Lung (tissue), 12 donors: ENCODE measurements around the gene PTPN7. TPM values are rescaled to one million over a fixed set of nuclear protein-coding genes. Genes with fewer than 3 reads are reported as not detected.
A peak's percentile ranks its signal among the peaks of the same experiment; 100 is the strongest.

Experiments used
- ATAC-seq: fragments of 200-7000 bp; cut with Tn5 transposase; one replicate; pipeline ENCODE4 v1.9.1; 2020; ENCODE audit warnings: moderate number of reproducible peaks; ENCODE audit not compliant: insufficient read depth, low FRiP score
- DNase-seq, 3 donors: peaks; one replicate each; pipeline ENCODE4 v3.0.0-alpha.2; 2013 to 2017
- H3K27ac ChIP-seq, 2 donors: one replicate each; pipeline ENCODE4 v1.5.1; 2013; ENCODE audit warnings: mild to moderate bottlenecking in 2 of 2, moderate library complexity in 2 of 2, control low read depth in 1 of 2, inconsistent platforms in 1 of 2, low read depth in 1 of 2, low read length in 1 of 2
- H3K27me3 ChIP-seq, 3 donors: one replicate each; pipeline ENCODE4 v1.5.1; 2013; ENCODE audit warnings: low read length in 2 of 3; ENCODE audit not compliant: control insufficient read depth in 3 of 3, insufficient read depth in 3 of 3
- H3K36me3 ChIP-seq, 4 donors: one replicate each; pipeline ENCODE4 v1.5.1; 2013; ENCODE audit warnings: low read length in 4 of 4, mild to moderate bottlenecking in 1 of 4, moderate library complexity in 1 of 4; ENCODE audit not compliant: control insufficient read depth in 4 of 4, insufficient read depth in 4 of 4
- H3K4me1 ChIP-seq, 5 donors: one replicate each; pipeline ENCODE4 v1.5.1; 2013; ENCODE audit warnings: low read length in 5 of 5, mild to moderate bottlenecking in 2 of 5, moderate library complexity in 1 of 5; ENCODE audit not compliant: control insufficient read depth in 5 of 5, insufficient read depth in 5 of 5
- H3K4me3 ChIP-seq: one replicate; pipeline ENCODE4 v1.5.1; 2013; ENCODE audit warnings: mild to moderate bottlenecking, control low read depth, moderate library complexity
- H3K9ac ChIP-seq, 2 donors: one replicate each; pipeline ENCODE4 v1.5.1; 2013; ENCODE audit warnings: low read length in 2 of 2, control low read depth in 1 of 2; ENCODE audit not compliant: insufficient read depth in 1 of 2
- H3K9me3 ChIP-seq, 4 donors: one replicate each; pipeline ENCODE4 v1.5.1; 2013; ENCODE audit warnings: low read length in 3 of 4, mild to moderate bottlenecking in 1 of 4, moderate library complexity in 1 of 4; ENCODE audit not compliant: control insufficient read depth in 4 of 4, insufficient read depth in 3 of 4
- WGBS, 2 donors: extraction: QIAGEN DNeasy Blood & Tissue Kit; methylation state at CpG; one replicate each; pipeline ENCODE4 v1.1.7; 2013; 5-methylcytosine and 5-hydroxymethylcytosine counted together
- polyA plus RNA-seq, 2 donors: library from polyadenylated mRNA; stranded (reverse); fragments of 200-250 nt; gene quantifications; one replicate each; pipeline ENCODE4 v1.2.1, GENCODE V29; 2013
- total RNA-seq, 2 donors: library from RNA; depleted of rRNA in 1 of 2; stranded (reverse); fragments of >200 nt in 1 of 2; gene quantifications; one replicate each; pipeline ENCODE4 v1.2.1, GENCODE V29; 2014 to 2021
- TF ChIP-seq, protein P1 (sequence below): IDR thresholded peaks from 2 replicates; pipeline ENCODE4 v1.5.1; 2012; ENCODE audit warnings: mild to moderate bottlenecking; ENCODE audit errors: control extremely low read depth, extremely low read depth
- donor health status: control.
- donor health status: control.
- donor health status: Bipolar disorder and iron deficiency.
- donor health status: healthy.
- donor health status: DM: yes; HTN: yes; CAD: no.

The PTPN7 gene
- total and polyA plus RNA-seq, 4 donors, result 2.9 to 14.0 (median 5.7) TPM

DNA sequence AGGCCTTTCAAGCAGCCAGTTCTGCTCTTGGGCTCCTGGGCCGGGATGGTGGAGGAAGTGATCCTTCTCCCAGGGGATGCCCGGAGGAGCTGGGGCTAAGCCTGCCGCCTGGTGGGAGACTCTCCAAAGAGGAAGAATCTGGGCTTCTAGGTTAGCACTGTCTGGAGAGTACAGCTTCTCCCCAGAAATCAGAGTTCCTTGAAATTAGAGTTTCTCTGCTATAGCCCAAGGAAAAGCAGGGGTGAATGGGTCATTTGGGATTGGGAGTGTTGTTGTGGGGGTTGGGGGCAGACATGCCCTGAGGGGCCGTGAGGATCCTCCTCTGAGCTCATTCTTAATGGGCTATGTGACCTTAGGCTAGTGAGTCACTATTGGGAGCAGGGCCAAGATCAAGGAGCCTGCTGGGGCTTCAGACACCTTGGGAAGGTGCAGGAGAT, 39.7 kb upstream of the PTPN7 start:
- ATAC-seq, result no peak

DNA sequence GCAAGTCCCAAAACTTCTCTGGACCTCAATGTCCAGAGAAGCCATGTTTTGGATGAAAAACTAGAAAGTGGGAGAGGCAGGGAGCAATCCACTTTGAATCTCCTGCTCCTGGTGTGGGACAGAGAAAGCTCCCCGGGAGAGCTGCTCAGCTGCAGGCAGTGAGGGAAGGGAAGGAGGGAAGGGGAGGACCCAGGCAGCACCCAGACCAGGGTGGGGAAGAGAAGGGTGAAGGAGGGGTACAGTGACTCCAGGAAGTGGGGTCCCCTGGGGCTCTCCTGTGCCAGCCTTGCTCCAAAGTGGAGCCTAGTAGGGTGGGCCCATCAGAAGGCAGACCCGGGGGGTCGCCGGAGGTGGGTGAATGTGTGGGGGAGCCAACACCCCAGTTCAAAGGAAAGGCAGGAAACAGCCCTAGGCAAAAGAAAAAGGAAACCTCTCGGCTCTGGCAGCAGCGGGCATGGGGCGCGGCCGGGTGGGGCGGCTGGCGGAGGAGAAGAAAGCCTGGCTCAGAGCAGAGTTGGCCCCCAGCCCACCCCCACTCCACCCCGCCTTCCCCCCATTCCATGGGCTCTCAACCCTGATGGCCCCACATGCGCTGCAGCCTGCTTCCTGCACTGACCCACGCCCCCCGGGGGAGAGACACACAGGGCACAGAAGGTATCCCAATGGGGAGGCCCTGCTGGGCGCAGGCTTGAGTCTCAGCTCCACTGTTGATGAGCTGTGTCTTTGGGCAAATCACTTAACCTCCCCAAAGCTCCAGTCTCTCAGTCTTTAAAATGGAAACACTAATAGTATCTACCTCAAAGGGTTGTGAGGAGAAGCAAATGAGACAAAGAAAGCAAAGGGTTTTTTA, 38.9 kb upstream of the PTPN7 start:
- DNase-seq, result no peak
- ATAC-seq, result no peak
- peak overlapping the region in 1 of 2 donors; percentile 70 for H3K27ac ChIP-seq

More for the DNA sequence above, 39.7 kb upstream of the PTPN7 start:
- H3K4me3 ChIP-seq, result no peak overlapping the region
- 77% methylated on average over 4 of the region's 4 CpGs for WGBS, 2 donors
- no peaks in the 10 kb centered on the region for H3K9me3 ChIP-seq
- H3K9ac ChIP-seq, result no peak overlapping the region
- peak overlapping the region in 1 of 2 donors; percentile 70 for H3K27ac ChIP-seq
- no peak for DNase-seq
- no peaks in the 10 kb centered on the region for H3K4me1 ChIP-seq
- TF ChIP-seq, protein P1, sequence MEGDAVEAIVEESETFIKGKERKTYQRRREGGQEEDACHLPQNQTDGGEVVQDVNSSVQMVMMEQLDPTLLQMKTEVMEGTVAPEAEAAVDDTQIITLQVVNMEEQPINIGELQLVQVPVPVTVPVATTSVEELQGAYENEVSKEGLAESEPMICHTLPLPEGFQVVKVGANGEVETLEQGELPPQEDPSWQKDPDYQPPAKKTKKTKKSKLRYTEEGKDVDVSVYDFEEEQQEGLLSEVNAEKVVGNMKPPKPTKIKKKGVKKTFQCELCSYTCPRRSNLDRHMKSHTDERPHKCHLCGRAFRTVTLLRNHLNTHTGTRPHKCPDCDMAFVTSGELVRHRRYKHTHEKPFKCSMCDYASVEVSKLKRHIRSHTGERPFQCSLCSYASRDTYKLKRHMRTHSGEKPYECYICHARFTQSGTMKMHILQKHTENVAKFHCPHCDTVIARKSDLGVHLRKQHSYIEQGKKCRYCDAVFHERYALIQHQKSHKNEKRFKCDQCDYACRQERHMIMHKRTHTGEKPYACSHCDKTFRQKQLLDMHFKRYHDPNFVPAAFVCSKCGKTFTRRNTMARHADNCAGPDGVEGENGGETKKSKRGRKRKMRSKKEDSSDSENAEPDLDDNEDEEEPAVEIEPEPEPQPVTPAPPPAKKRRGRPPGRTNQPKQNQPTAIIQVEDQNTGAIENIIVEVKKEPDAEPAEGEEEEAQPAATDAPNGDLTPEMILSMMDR, result no peak
- peaks cover 0 to 6% (median 3%) of the 10 kb centered on the region in 3 donors for H3K27me3 ChIP-seq
- no peaks in the 10 kb centered on the region for H3K36me3 ChIP-seq

DNA sequence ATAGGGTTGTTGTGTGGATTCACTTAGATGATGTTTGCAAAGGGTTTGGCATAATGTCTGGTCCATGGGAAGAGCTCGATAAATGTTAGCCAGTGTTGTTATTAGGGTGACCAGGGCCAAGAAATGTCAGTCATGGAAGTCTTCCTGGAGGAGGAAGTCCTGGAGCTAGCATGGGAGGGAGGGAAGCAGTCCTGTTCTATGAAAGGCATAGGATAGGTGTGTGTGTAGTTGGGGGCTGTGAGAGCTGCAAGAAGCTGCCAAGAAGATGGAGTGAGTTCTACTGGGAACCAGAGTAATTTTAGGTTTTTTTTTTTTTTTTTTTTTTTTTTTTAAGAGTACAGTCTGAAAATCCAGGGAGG, 37.9 kb upstream of the PTPN7 start:
- Histone ChIP-seq H3K4me3 (no peak overlapping the region), H3K27ac (no peak overlapping the region), H3K27me3 (peaks cover 0 to 21% (median 6%) of the 10 kb centered on the region in 3 donors), H3K9ac (no peak overlapping the region), H3K4me1 (peaks cover 0 to 2% (median 0%) of the 10 kb centered on the region in 5 donors), H3K36me3 (no peaks in the 10 kb centered on the region), H3K9me3 (no peaks in the 10 kb centered on the region)
- DNase-seq (no peak), ATAC-seq (no peak)
- WGBS, 2 donors, result 73 to 91% methylated on average over 1 of the region's 1 CpG
- TF ChIP-seq, protein P1, result no peak

More for the DNA sequence above, 38.9 kb upstream of the PTPN7 start:
- no peak overlapping the region for H3K9ac ChIP-seq
- peaks cover 0 to 15% (median 3%) of the 10 kb centered on the region in 3 donors for H3K27me3 ChIP-seq
- no peaks in the 10 kb centered on the region for H3K36me3 ChIP-seq
- H3K4me3 ChIP-seq, result no peak overlapping the region
- H3K9me3 ChIP-seq, result no peaks in the 10 kb centered on the region
- H3K4me1 ChIP-seq, result no peaks in the 10 kb centered on the region
- 24 to 31% methylated on average over 9 to 16 of the region's 16 CpGs for WGBS, 2 donors
- TF ChIP-seq, protein P1, result no peak
